ENCODE results near the gene KLHL3. TPM values are rescaled to one million over a fixed set of nuclear protein-coding genes. Genes with fewer than 3 reads are reported as not detected.
"Not testable (repeated sequence)": the region's sequence is repeated elsewhere in the genome, so short reads cannot be mapped to it uniquely, and the experiment has no call there.

KLHL3 gene
- 1 to 10 TPM in 1 of 2 donors, under 1 TPM in 1; 0.95 to 1.9 TPM for polyA plus RNA-seq

- peak within 1 kb of the TSS; percentile 19 to 45 for H3K4me3 ChIP-seq (ENCODE audit: low read depth in 1 of 2, low read length in 2 of 2)
- peaks cover 0 to 4% of the 10 kb centered on the region in 2 donors for H3K4me1 ChIP-seq (ENCODE audit: control insufficient read depth in 2 of 2, insufficient read depth in 2 of 2, low read length in 1 of 2)
- H3K27ac ChIP-seq (ENCODE audit: low read depth in 2 of 2, low read length in 1 of 2), result peak within 1 kb of the TSS; percentile 34 to 70
- H3K9me3 ChIP-seq (ENCODE audit: control insufficient read depth in 2 of 2, insufficient read depth in 1 of 2, low read depth in 1 of 2, low read length in 1 of 2), result no peaks in the 10 kb centered on the region
- no peaks in the 10 kb centered on the region for H3K27me3 ChIP-seq (ENCODE audit: control insufficient read depth in 1 of 2, insufficient read depth in 2 of 2, low read length in 2 of 2)
- no peaks in the 10 kb centered on the region for H3K36me3 ChIP-seq (ENCODE audit: control insufficient read depth in 2 of 2, insufficient read depth in 2 of 2, low read length in 1 of 2)
- 2 to 4% methylated on average over 12 of the region's 12 CpGs for WGBS, 2 donors
Observed at GRCh38 chr5:137735555-137736284, at the start of gene KLHL3. KLHL3 (minus strand) TSS chr5:137736089; CDS start chr5:137735646, 443 bp downstream.

- H3K27ac ChIP-seq (ENCODE audit: low read depth in 2 of 2, low read length in 1 of 2), result no peak overlapping the region
- H3K9me3 ChIP-seq (ENCODE audit: control insufficient read depth in 2 of 2, insufficient read depth in 1 of 2, low read depth in 1 of 2, low read length in 1 of 2), result no peaks in the 10 kb centered on the region
- H3K4me1 ChIP-seq (ENCODE audit: control insufficient read depth in 2 of 2, insufficient read depth in 2 of 2, low read length in 1 of 2), result no peaks in the 10 kb centered on the region
- WGBS, 2 donors, result 76 to 84% methylated on average over 4 of the region's 4 CpGs
- H3K4me3 ChIP-seq (ENCODE audit: low read depth in 1 of 2, low read length in 2 of 2), result no peak overlapping the region
- no peaks in the 10 kb centered on the region for H3K27me3 ChIP-seq (ENCODE audit: control insufficient read depth in 1 of 2, insufficient read depth in 2 of 2, low read length in 2 of 2)
- no peaks in the 10 kb centered on the region for H3K36me3 ChIP-seq (ENCODE audit: control insufficient read depth in 2 of 2, insufficient read depth in 2 of 2, low read length in 1 of 2)
Observed at GRCh38 chr5:137782984-137783536, 47.2 kb upstream of the KLHL3 start.

- Histone ChIP-seq H3K36me3 (ENCODE audit: control insufficient read depth in 2 of 2, insufficient read depth in 2 of 2, low read length in 1 of 2) (no peaks in the 10 kb centered on the region), H3K9me3 (ENCODE audit: control insufficient read depth in 2 of 2, insufficient read depth in 1 of 2, low read depth in 1 of 2, low read length in 1 of 2) (no peaks in the 10 kb centered on the region), H3K4me1 (ENCODE audit: control insufficient read depth in 2 of 2, insufficient read depth in 2 of 2, low read length in 1 of 2) (no peaks in the 10 kb centered on the region), H3K27ac (ENCODE audit: low read depth in 2 of 2, low read length in 1 of 2) (no peak overlapping the region), H3K4me3 (ENCODE audit: low read depth in 1 of 2, low read length in 2 of 2) (no peak overlapping the region), H3K27me3 (ENCODE audit: control insufficient read depth in 1 of 2, insufficient read depth in 2 of 2, low read length in 2 of 2) (no peaks in the 10 kb centered on the region)
- 93 to 94% methylated on average over 2 of the region's 2 CpGs for WGBS, 2 donors
Observed at GRCh38 chr5:137782055-137782454, 46.2 kb upstream of the KLHL3 start.

- Histone ChIP-seq H3K27me3 (ENCODE audit: control insufficient read depth in 1 of 2, insufficient read depth in 2 of 2, low read length in 2 of 2) (no peaks in the 10 kb centered on the region), H3K27ac (ENCODE audit: low read depth in 2 of 2, low read length in 1 of 2) (no peak overlapping the region), H3K4me3 (ENCODE audit: low read depth in 1 of 2, low read length in 2 of 2) (no peak overlapping the region), H3K9me3 (ENCODE audit: control insufficient read depth in 2 of 2, insufficient read depth in 1 of 2, low read depth in 1 of 2, low read length in 1 of 2) (no peaks in the 10 kb centered on the region), H3K4me1 (ENCODE audit: control insufficient read depth in 2 of 2, insufficient read depth in 2 of 2, low read length in 1 of 2) (no peaks in the 10 kb centered on the region), H3K36me3 (ENCODE audit: control insufficient read depth in 2 of 2, insufficient read depth in 2 of 2, low read length in 1 of 2) (no peaks in the 10 kb centered on the region)
- WGBS, 2 donors, result 30 to 35% methylated on average over 2 of the region's 2 CpGs
Observed at GRCh38 chr5:137778772-137779564, 43.1 kb upstream of the KLHL3 start.

GRCh38 chr5:137767937-137768336 lies 32.0 kb upstream of the KLHL3 start:
- H3K4me3 ChIP-seq (ENCODE audit: low read depth in 1 of 2, low read length in 2 of 2); H3K27me3 ChIP-seq (ENCODE audit: control insufficient read depth in 1 of 2, insufficient read depth in 2 of 2, low read length in 2 of 2); H3K4me1 ChIP-seq (ENCODE audit: control insufficient read depth in 2 of 2, insufficient read depth in 2 of 2, low read length in 1 of 2); H3K9me3 ChIP-seq (ENCODE audit: control insufficient read depth in 2 of 2, insufficient read depth in 1 of 2, low read depth in 1 of 2, low read length in 1 of 2); H3K36me3 ChIP-seq (ENCODE audit: control insufficient read depth in 2 of 2, insufficient read depth in 2 of 2, low read length in 1 of 2); H3K27ac ChIP-seq (ENCODE audit: low read depth in 2 of 2, low read length in 1 of 2): not testable (repeated sequence)
- WGBS, 2 donors, result 94 to 96% methylated on average over 5 of the region's 5 CpGs

- WGBS, 2 donors, result 81 to 83% methylated on average over 3 of the region's 3 CpGs
- Histone ChIP-seq H3K36me3 (ENCODE audit: control insufficient read depth in 2 of 2, insufficient read depth in 2 of 2, low read length in 1 of 2) (no peaks in the 10 kb centered on the region), H3K4me3 (ENCODE audit: low read depth in 1 of 2, low read length in 2 of 2) (no peak overlapping the region), H3K27ac (ENCODE audit: low read depth in 2 of 2, low read length in 1 of 2) (no peak overlapping the region), H3K27me3 (ENCODE audit: control insufficient read depth in 1 of 2, insufficient read depth in 2 of 2, low read length in 2 of 2) (no peaks in the 10 kb centered on the region), H3K4me1 (ENCODE audit: control insufficient read depth in 2 of 2, insufficient read depth in 2 of 2, low read length in 1 of 2) (no peaks in the 10 kb centered on the region), H3K9me3 (ENCODE audit: control insufficient read depth in 2 of 2, insufficient read depth in 1 of 2, low read depth in 1 of 2, low read length in 1 of 2) (no peaks in the 10 kb centered on the region)
Observed at GRCh38 chr5:137761566-137761965, 25.7 kb upstream of the KLHL3 start.

- Histone ChIP-seq H3K4me1 (ENCODE audit: control insufficient read depth in 2 of 2, insufficient read depth in 2 of 2, low read length in 1 of 2) (no peaks in the 10 kb centered on the region), H3K4me3 (ENCODE audit: low read depth in 1 of 2, low read length in 2 of 2) (no peak overlapping the region), H3K36me3 (ENCODE audit: control insufficient read depth in 2 of 2, insufficient read depth in 2 of 2, low read length in 1 of 2) (no peaks in the 10 kb centered on the region), H3K27ac (ENCODE audit: low read depth in 2 of 2, low read length in 1 of 2) (no peak overlapping the region), H3K27me3 (ENCODE audit: control insufficient read depth in 1 of 2, insufficient read depth in 2 of 2, low read length in 2 of 2) (no peaks in the 10 kb centered on the region), H3K9me3 (ENCODE audit: control insufficient read depth in 2 of 2, insufficient read depth in 1 of 2, low read depth in 1 of 2, low read length in 1 of 2) (no peaks in the 10 kb centered on the region)
- WGBS, 2 donors, result 74 to 79% methylated on average over 7 of the region's 7 CpGs
Observed at GRCh38 chr5:137760719-137761516, 25.0 kb upstream of the KLHL3 start.

- Histone ChIP-seq H3K36me3 (ENCODE audit: control insufficient read depth in 2 of 2, insufficient read depth in 2 of 2, low read length in 1 of 2) (no peaks in the 10 kb centered on the region), H3K9me3 (ENCODE audit: control insufficient read depth in 2 of 2, insufficient read depth in 1 of 2, low read depth in 1 of 2, low read length in 1 of 2) (no peaks in the 10 kb centered on the region), H3K4me3 (ENCODE audit: low read depth in 1 of 2, low read length in 2 of 2) (no peak overlapping the region), H3K27me3 (ENCODE audit: control insufficient read depth in 1 of 2, insufficient read depth in 2 of 2, low read length in 2 of 2) (no peaks in the 10 kb centered on the region), H3K27ac (ENCODE audit: low read depth in 2 of 2, low read length in 1 of 2) (no peak overlapping the region), H3K4me1 (ENCODE audit: control insufficient read depth in 2 of 2, insufficient read depth in 2 of 2, low read length in 1 of 2) (no peaks in the 10 kb centered on the region)
- WGBS, 2 donors, result 93 to 96% methylated on average over 4 of the region's 4 CpGs
Observed at GRCh38 chr5:137760294-137760693, 24.4 kb upstream of the KLHL3 start.

- H3K4me1 ChIP-seq (ENCODE audit: control insufficient read depth in 2 of 2, insufficient read depth in 2 of 2, low read length in 1 of 2), result no peaks in the 10 kb centered on the region
- no peaks in the 10 kb centered on the region for H3K27me3 ChIP-seq (ENCODE audit: control insufficient read depth in 1 of 2, insufficient read depth in 2 of 2, low read length in 2 of 2)
- no peak overlapping the region for H3K27ac ChIP-seq (ENCODE audit: low read depth in 2 of 2, low read length in 1 of 2)
- no peaks in the 10 kb centered on the region for H3K9me3 ChIP-seq (ENCODE audit: control insufficient read depth in 2 of 2, insufficient read depth in 1 of 2, low read depth in 1 of 2, low read length in 1 of 2)
- 58 to 63% methylated on average over 6 of the region's 6 CpGs for WGBS, 2 donors
- H3K36me3 ChIP-seq (ENCODE audit: control insufficient read depth in 2 of 2, insufficient read depth in 2 of 2, low read length in 1 of 2), result no peaks in the 10 kb centered on the region
- no peak overlapping the region for H3K4me3 ChIP-seq (ENCODE audit: low read depth in 1 of 2, low read length in 2 of 2)
Observed at GRCh38 chr5:137758715-137759306, 22.9 kb upstream of the KLHL3 start.

Data from esophagus (tissue), 2 donors.